Motor neuron (in vitro differentiated cells): ENCODE data around the gene FTL. TPM values are rescaled to one million over a fixed set of nuclear protein-coding genes. Genes with fewer than 3 reads are reported as not detected.

Experiments
- ATAC-seq, 8 experiments: fragments of 200-7000 bp; cut with Tn5 transposase; replicated peaks in 6 of 8; 2 replicates each; pipeline ENCODE4 v1.8.0; 2021; ENCODE audit warnings: mild to moderate bottlenecking in 8 of 8, moderate library complexity in 8 of 8
- H3K27ac ChIP-seq, 2 donors: fragments of 250-450 bp; sonication (Bioruptor Pico); 2 replicates each; pipeline ENCODE4 v1.9.0; 2021; ENCODE audit warnings: antibody characterized with exemption in 2 of 2, mild to moderate bottlenecking in 2 of 2, moderate library complexity in 1 of 2
- H3K4me1 ChIP-seq, 2 donors: fragments of 250-450 bp; sonication (Bioruptor Pico); replicated peaks in 1 of 2; 2 replicates each; pipeline ENCODE4 v1.6.1; 2021; ENCODE audit warnings: antibody characterized with exemption in 2 of 2, mild to moderate bottlenecking in 2 of 2, moderate library complexity in 1 of 2
- H3K4me3 ChIP-seq, 5 donors: fragments of 250-450 bp; sonication (Bioruptor Pico); 2 replicates each; pipeline ENCODE4 v1.9.0; 2021; ENCODE audit warnings: antibody characterized with exemption in 5 of 5, mild to moderate bottlenecking in 5 of 5, moderate library complexity in 4 of 5
- WGBS, 10 experiments: fragments of 450-650 bp; shearing (Covaris generic); methylation state at CpG; one replicate each; pipeline ENCODE4 v1.0.0; 2022; 5-methylcytosine and 5-hydroxymethylcytosine counted together
- in situ Hi-C, 9 experiments: fragments of 400-800 bp; cut with MboI; loops; one replicate each; pipeline ENCODE4 v1.15.0; 2021; ENCODE audit warnings: low sequenced_read_pairs in 9 of 9, low pct_unique_long_range_greater_than_20kb in 2 of 9; ENCODE audit not compliant: unreplicated experiment in 9 of 9
- total RNA-seq, 8 experiments: library from RNA; unstranded; fragments of 300-600 nt; gene quantifications; 2 replicates each; pipeline versions ENCODE4 v1.2.3 to v1.2.4, GENCODE V29; 2022

The FTL gene
- total RNA-seq, 8 experiments from 2014 or later = 1,251 to 10,826 (median 2,578) TPM

DNA sequence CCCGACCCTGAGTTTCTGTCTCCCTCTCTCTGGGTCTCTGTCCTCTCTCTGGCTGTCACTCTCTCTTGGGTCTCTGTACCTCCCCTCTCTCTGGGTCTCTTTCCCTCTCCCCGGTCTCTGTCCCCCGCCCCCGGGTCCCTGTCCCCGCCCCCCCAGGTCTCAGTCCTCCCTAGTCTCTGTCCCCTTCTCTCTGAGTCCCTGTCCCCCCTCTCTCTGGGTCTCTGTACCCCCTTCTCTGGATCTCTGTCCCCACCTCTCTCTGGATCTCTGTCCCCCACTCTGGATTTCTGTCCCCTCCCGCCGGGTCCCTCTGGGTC lies 2.3 kb upstream of the FTL start:
- in situ Hi-C loops = loop anchor here in 6 of 9 experiments (25.0 kb wide), 2 partner anchors 176 to 326 kb away; partner anchors contain the start of genes CA11 (in 1 of the 6) and DBP (in 1 of the 6)
- ATAC-seq = no peak
- no peak overlapping the region for H3K4me3 ChIP-seq
- H3K27ac ChIP-seq = no peak overlapping the region
- no CpG with 5 or more reads among the region's 7 CpGs for WGBS, 10 experiments
- H3K4me1 ChIP-seq = peaks cover 22 to 27% of the 10 kb centered on the region in 2 donors

GRCh38 chr19:48963371-48964204 lies 1.5 kb upstream of the FTL start:
- peak; percentile 0 to 34 (median 16) for ATAC-seq
- peak overlapping the region in 3 of 5 donors; percentile 4 to 62 (median 11) for H3K4me3 ChIP-seq
- 0 to 26% (median 7%) methylated on average over 2 to 7 of the region's 28 CpGs; no CpG with 5 or more reads in 5 of the 10 experiments for WGBS, 10 experiments
- in situ Hi-C loops = loop anchor here in 6 of 9 experiments (25.0 kb wide), 2 partner anchors 176 to 326 kb away; partner anchors contain the start of genes CA11 (in 1 of the 6) and DBP (in 1 of the 6)
- H3K4me1 ChIP-seq = peaks cover 22 to 27% of the 10 kb centered on the region in 2 donors
- peak overlapping the region; percentile 46 to 88 for H3K27ac ChIP-seq

- Histone ChIP-seq H3K4me3 (peak overlapping the region; percentile 62 to 86 (median 68)), H3K4me1 (peaks cover 22 to 27% of the 10 kb centered on the region in 2 donors), H3K27ac (peak overlapping the region; percentile 46 to 88)
- in situ Hi-C loops = loop anchor here in 6 of 9 experiments (25.0 kb wide), 2 partner anchors 177 to 327 kb away; partner anchors contain the start of genes CA11 (in 1 of the 6) and DBP (in 1 of the 6)
- peak in 2 of 8 experiments; percentile 1 to 2 for ATAC-seq
- WGBS, 10 experiments = 0 to 56% (median 30%) methylated on average over 5 to 10 of the region's 19 CpGs; no CpG with 5 or more reads in 6 of the 10 experiments
Observed at GRCh38 chr19:48964205-48965039, 687 bp upstream of the FTL start.

- in situ Hi-C loops = loop anchor here in 6 of 9 experiments (25.0 kb wide), 2 partner anchors 179 to 329 kb away; partner anchors contain the start of genes CA11 (in 1 of the 6) and DBP (in 1 of the 6)
- peaks cover 22 to 27% of the 10 kb centered on the region in 2 donors for H3K4me1 ChIP-seq
- ATAC-seq = peak; percentile 0 to 23 (median 6)
- 0 to 80% (median 27%) methylated on average over 1 to 17 of the region's 36 CpGs; no CpG with 5 or more reads in 1 of the 10 experiments for WGBS, 10 experiments
- peak overlapping the region; percentile 81 to 82 for H3K27ac ChIP-seq
- peak overlapping the region; percentile 62 to 86 (median 68) for H3K4me3 ChIP-seq
Observed at GRCh38 chr19:48965806-48966540, 864 bp downstream of the FTL start.

DNA sequence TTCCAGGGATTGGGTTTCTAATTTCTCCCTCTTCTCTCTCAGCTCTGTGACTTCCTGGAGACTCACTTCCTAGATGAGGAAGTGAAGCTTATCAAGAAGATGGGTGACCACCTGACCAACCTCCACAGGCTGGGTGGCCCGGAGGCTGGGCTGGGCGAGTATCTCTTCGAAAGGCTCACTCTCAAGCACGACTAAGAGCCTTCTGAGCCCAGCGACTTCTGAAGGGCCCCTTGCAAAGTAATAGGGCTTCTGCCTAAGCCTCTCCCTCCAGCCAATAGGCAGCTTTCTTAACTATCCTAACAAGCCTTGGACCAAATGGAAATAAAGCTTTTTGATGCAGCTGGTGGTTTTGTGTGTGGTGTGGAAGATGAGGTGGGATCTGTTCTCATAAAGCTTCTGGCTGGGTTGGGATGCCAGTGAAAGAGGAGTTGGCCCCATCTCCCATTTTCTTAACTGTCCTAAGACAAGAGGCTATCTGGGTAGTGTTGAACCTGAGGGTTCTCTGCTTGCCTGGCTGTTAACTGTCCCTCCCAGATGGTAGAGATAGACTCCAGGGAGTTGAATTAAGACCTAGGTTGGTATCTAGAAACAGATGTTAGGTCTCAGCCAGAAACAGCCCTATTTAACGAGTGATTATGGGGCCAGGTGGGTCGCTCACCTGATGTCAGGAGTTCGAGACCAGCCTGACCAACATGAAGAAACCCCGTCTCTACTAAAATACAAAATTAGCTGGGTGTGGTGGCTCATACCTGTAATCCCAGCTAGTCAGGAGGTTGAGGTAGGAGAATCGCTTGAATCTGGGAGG lies 1.6 kb downstream of the FTL start:
- Histone ChIP-seq H3K27ac (no peak overlapping the region), H3K4me1 (peaks cover 22 to 27% of the 10 kb centered on the region in 2 donors), H3K4me3 (peak overlapping the region; percentile 62 to 86 (median 68))
- no peak for ATAC-seq
- 47 to 100% (median 84%) methylated on average over 1 to 8 of the region's 10 CpGs; no CpG with 5 or more reads in 4 of the 10 experiments for WGBS, 10 experiments
- in situ Hi-C loops = loop anchor here in 6 of 9 experiments (25.0 kb wide), 2 partner anchors 179 to 329 kb away; partner anchors contain the start of genes CA11 (in 1 of the 6) and DBP (in 1 of the 6)

- H3K4me1 ChIP-seq = peaks cover 22 to 23% of the 10 kb centered on the region in 2 donors
- WGBS, 10 experiments = 25 to 100% (median 82%) methylated on average over 1 to 9 of the region's 14 CpGs; no CpG with 5 or more reads in 1 of the 10 experiments
- H3K4me3 ChIP-seq = peak overlapping the region in 1 of 5 donors; percentile 62
- H3K27ac ChIP-seq = no peak overlapping the region
- ATAC-seq = peak in 4 of 8 experiments; percentile 0 to 4 (median 2)
- in situ Hi-C loops = loop anchor here in 6 of 9 experiments (25.0 kb wide), 2 partner anchors 180 to 330 kb away; partner anchors contain the start of genes CA11 (in 1 of the 6) and DBP (in 1 of the 6)
Observed at GRCh38 chr19:48967346-48968178, 2.5 kb downstream of the FTL start.

- in situ Hi-C loops = loop anchor here in 6 of 9 experiments (25.0 kb wide), 2 partner anchors 181 to 331 kb away; partner anchors contain the start of genes CA11 (in 1 of the 6) and DBP (in 1 of the 6)
- H3K27ac ChIP-seq = no peak overlapping the region
- 8 to 100% (median 93%) methylated on average over 1 to 3 of the region's 4 CpGs; no CpG with 5 or more reads in 2 of the 10 experiments for whole genome bisulfite sequencing, 10 experiments
- H3K4me3 ChIP-seq = no peak overlapping the region
- peak in 6 of 8 experiments; percentile 0 to 2 (median 0) for ATAC-seq
- H3K4me1 ChIP-seq = peaks cover 20 to 21% of the 10 kb centered on the region in 2 donors
Observed at GRCh38 chr19:48968179-48968661, 3.1 kb downstream of the FTL start.

GRCh38 chr19:48968813-48969218 lies 3.7 kb downstream of the FTL start:
- no peak overlapping the region for H3K27ac ChIP-seq
- no peak overlapping the region for H3K4me3 ChIP-seq
- peak in 2 of 8 experiments; percentile 0 for ATAC-seq
- 73 to 94% (median 75%) methylated on average over 3 to 10 of the region's 15 CpGs; no CpG with 5 or more reads in 7 of the 10 experiments for WGBS, 10 experiments
- in situ Hi-C loops = loop anchor here in 6 of 9 experiments (25.0 kb wide), 2 partner anchors 182 to 332 kb away; partner anchors contain the start of genes CA11 (in 1 of the 6) and DBP (in 1 of the 6)
- H3K4me1 ChIP-seq = peaks cover 14 to 15% of the 10 kb centered on the region in 2 donors

- Histone ChIP-seq H3K27ac (no peak overlapping the region), H3K4me3 (no peak overlapping the region), H3K4me1 (peaks cover 8 to 9% of the 10 kb centered on the region in 2 donors)
- peak in 6 of 8 experiments; percentile 1 to 12 (median 4) for ATAC-seq
- in situ Hi-C loops = loop anchor here in 7 of 9 experiments (10.0 to 25.0 kb wide), 3 partner anchors 175 to 332 kb away; partner anchors contain the start of genes CA11 (in 1 of the 7) and DBP (in 1 of the 7)
- WGBS, 10 experiments = 0 to 100% (median 60%) methylated on average over 1 to 7 of the region's 45 CpGs; no CpG with 5 or more reads in 2 of the 10 experiments
Observed at GRCh38 chr19:48969276-48970138, 4.4 kb downstream of the FTL start.
